ENCODE data around the gene PBX3.

Gene PBX3

DNA sequence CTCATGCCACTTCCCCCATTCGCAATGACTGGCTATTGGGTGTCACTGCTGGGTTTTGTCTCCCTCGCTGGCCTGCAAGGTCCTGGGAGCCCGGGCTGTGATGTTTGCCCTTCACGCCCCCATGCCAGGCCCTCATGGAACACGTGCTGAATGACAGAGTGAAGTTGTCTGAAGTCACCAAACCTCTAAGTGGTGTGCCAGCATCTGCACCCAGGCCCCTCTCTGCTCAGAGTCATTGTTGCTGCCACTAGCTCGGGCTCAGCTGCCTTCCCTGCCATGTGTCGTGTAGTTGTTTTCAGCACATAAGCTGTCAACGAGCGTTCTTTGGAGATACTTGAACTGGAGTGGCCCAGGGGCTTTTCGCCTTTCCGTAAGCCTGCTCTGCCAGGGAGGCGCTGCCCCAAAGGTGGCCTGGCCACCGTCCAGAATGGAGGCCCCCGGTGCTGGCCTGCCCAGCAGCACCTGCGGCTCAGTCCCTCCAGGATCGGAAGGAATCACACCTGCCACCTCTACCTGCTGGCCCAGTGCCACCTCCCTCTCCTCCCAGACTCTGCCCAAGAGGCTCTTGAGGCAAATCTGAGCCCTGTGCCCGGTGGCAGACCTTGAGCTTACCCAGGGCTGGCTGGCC lies 250.1 kb downstream of the PBX3 start:
- no peak for DNase-seq (ENCODE audit: low read depth)
- TF ChIP-seq, protein P1, sequence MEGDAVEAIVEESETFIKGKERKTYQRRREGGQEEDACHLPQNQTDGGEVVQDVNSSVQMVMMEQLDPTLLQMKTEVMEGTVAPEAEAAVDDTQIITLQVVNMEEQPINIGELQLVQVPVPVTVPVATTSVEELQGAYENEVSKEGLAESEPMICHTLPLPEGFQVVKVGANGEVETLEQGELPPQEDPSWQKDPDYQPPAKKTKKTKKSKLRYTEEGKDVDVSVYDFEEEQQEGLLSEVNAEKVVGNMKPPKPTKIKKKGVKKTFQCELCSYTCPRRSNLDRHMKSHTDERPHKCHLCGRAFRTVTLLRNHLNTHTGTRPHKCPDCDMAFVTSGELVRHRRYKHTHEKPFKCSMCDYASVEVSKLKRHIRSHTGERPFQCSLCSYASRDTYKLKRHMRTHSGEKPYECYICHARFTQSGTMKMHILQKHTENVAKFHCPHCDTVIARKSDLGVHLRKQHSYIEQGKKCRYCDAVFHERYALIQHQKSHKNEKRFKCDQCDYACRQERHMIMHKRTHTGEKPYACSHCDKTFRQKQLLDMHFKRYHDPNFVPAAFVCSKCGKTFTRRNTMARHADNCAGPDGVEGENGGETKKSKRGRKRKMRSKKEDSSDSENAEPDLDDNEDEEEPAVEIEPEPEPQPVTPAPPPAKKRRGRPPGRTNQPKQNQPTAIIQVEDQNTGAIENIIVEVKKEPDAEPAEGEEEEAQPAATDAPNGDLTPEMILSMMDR (IDR thresholded peaks at IDR 0.05; ENCODE audit: insufficient read depth, low read depth, low read length, missing control alignments): no peak
- H3K4me3 ChIP-seq (ENCODE audit: low read depth, low read length): no peak overlapping the region

DNA sequence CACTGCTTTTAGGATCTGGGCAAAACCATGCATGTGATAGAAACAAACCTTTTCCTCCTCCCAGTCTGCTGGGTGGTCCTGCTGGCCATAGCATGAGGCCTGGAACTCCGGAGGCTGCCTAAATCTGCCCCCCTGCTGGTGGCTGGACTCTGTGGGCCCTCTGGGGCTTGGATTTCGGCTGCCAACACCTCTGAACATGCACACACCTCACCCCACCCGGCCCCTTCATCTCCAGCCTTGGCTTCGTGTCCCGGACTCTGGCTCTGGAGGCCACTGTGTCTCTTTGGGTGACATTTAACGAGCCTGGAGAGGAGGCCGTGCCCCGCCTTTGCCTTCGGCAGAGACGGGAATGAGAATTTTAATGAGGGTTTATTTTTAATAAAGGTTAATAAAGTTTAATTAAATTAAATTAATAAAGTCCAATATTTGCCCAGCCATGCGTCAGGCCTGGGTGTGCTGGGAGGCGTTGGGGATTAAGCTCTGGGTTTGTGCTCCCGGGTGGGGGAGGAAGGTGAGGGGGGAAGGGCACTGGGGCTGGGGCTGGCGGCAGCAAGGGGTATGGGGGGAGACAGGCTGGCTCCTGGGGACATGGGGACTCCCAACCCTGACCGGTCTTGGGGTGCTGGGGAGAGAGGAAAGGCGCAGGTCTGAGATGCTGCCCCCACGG lies 251.8 kb downstream of the PBX3 start:
- H3K4me3 ChIP-seq (ENCODE audit: low read depth, low read length): no peak overlapping the region
- TF ChIP-seq, protein P1 (IDR thresholded peaks at IDR 0.05; ENCODE audit: insufficient read depth, low read depth, low read length, missing control alignments): no peak
- no peak for DNase-seq (ENCODE audit: low read depth)

DNA sequence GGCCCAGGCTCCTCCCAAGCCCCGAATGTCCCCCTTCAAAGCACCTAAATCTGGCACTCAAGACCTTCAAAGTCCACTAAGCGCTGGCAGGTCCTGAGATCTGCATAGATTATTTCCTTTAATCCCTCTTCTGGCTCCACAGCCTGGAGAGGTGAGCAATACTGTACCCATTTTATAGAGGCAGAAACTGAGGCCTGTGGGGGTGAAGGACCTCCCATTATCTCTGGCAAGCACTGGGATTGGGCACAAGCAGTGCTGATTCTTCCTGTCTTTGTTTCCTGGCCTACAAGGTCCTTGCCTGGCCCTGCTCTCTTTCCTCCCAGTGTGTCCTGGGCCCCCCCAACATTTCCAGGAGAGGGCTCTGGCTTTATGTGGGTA lies 252.3 kb downstream of the PBX3 start:
- no peak overlapping the region for H3K4me3 ChIP-seq (ENCODE audit: low read depth, low read length)
- TF ChIP-seq, protein P1 (IDR thresholded peaks at IDR 0.05; ENCODE audit: insufficient read depth, low read depth, low read length, missing control alignments): no peak
- DNase-seq (ENCODE audit: low read depth): no peak

DNA sequence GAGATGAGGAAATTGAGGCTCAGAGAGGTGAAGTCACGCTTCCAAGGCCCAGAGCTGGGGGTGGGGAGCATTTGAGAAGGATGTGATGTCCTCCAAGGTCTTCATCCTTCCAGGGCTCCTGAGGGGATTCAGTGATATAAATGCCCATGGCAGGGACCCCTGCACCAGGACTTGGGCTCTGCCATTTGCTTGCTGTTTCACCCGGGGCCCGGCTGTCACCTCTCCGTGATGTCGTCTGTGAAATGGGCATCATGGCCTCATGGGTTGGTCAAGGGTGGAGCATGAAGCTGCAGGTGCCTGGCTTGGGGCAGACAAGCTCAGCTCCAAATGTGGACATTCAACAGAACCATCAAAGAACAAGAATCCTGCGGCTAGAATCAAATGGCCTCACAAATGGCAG lies 253.1 kb downstream of the PBX3 start:
- TF ChIP-seq, protein P1 (IDR thresholded peaks at IDR 0.05; ENCODE audit: insufficient read depth, low read depth, low read length, missing control alignments): no peak
- H3K4me3 ChIP-seq (ENCODE audit: low read depth, low read length): no peak overlapping the region
- DNase-seq (ENCODE audit: low read depth): no peak

DNA sequence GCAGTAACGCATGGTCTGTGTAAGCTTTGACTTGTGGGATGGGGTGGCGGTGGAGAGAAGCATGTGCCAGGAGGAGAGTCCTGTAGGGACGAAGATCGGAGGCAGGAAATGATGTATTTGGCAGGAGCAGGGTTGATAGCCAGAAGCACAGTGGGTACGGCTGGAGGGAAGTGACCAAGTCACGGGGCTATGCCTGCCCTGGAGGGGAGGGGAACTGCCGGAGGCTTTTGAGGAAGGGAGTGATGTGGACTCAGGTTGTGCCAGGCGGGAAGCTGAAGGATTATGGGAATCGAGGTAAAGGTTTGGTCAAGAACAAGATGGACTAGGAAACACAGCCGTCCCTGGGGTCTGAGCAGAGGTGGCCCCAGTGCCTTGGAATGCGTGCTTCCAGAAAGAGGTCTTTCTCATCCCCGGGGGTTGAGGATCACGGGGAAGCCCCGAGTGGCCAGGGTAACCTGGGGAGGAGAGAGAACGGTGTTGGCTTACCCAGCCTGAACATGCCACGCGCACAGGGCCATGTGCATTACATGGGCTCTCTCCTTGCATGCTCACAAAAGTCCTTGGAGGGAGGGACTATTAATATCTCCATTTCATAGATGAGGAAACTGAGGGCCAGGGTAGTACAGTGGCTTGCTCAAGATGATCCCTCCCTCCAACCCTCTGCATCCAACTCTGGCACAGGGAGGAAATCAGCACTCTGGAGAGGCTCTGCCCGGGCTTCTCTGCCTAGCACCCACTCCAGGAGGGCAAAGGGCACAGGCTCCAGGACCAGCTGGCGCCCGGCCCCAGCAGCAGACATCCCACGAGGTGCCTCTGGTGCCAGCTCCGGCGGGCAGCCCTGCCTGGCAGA lies 253.8 kb downstream of the PBX3 start:
- TF ChIP-seq, protein P1 (IDR thresholded peaks at IDR 0.05; ENCODE audit: insufficient read depth, low read depth, low read length, missing control alignments): no peak
- no peak for DNase-seq (ENCODE audit: low read depth)

DNA sequence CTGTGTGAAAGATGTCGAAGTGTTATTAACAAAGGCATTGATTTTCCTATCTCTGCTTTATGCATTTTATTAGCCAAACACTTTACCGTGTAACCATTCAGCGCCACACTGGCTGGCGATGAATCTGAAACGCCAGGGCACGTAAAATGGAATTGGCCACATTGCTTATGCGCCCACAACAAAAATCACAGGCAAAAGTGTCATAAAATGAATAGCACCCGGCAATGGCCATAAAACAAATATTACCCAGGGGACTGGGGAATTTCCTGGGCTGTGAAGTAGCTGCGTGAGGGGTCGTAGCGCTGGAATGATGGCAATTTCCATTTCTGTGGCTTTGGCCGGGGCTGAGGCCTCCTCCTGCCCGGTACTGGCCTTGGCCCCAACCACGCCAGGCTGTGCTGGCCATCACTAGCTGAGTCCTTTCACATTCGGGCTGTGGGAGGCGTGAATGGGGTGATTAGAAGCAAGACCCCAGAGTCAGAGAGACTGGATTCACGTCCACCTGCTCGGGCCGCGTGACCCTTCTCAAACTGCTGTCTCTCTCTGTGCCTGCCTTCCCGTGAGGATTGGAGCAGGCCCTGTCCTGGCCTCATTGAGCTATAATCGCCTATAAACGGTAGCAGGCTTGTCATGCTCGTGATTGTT lies 254.5 kb downstream of the PBX3 start:
- DNase-seq (ENCODE audit: low read depth): no peak
- TF ChIP-seq, protein P1 (IDR thresholded peaks at IDR 0.05; ENCODE audit: insufficient read depth, low read depth, low read length, missing control alignments): no peak
- no peak overlapping the region for H3K4me3 ChIP-seq (ENCODE audit: low read depth, low read length)

More for the DNA sequence above, 253.8 kb downstream of the PBX3 start:
- H3K4me3 ChIP-seq (ENCODE audit: low read depth, low read length): no peak overlapping the region
